Measurements from ENCODE around the gene REC114.

REC114 gene

GRCh38 chr15:73608475-73608874 lies 165.5 kb downstream of the REC114 start:
- no peak for DNase-seq

GRCh38 chr15:73608941-73609340 lies 166.0 kb downstream of the REC114 start:
- DNase-seq = no peak
